Measurements from ENCODE around the gene EML3.

DNA sequence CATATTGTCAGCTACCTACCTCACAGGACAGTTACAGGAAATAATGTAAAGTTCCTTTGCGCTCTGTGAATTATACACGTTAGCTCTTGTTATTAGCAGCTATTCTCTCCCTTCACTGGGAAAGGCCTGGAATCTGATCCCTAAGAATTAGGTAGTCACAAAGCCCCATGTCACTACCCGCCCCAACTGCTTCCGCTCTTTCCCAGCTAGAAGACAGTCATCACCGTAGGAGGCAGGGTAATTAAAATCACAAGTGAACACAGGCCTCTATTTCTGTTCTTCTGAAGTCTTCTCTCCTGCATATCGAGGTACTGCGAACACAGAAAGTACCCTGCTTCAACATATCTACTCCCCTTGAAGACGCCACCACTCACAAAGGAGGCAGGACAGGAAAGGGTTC lies 53.4 kb downstream of the EML3 start:
- TF ChIP-seq, protein P1, sequence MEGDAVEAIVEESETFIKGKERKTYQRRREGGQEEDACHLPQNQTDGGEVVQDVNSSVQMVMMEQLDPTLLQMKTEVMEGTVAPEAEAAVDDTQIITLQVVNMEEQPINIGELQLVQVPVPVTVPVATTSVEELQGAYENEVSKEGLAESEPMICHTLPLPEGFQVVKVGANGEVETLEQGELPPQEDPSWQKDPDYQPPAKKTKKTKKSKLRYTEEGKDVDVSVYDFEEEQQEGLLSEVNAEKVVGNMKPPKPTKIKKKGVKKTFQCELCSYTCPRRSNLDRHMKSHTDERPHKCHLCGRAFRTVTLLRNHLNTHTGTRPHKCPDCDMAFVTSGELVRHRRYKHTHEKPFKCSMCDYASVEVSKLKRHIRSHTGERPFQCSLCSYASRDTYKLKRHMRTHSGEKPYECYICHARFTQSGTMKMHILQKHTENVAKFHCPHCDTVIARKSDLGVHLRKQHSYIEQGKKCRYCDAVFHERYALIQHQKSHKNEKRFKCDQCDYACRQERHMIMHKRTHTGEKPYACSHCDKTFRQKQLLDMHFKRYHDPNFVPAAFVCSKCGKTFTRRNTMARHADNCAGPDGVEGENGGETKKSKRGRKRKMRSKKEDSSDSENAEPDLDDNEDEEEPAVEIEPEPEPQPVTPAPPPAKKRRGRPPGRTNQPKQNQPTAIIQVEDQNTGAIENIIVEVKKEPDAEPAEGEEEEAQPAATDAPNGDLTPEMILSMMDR (IDR thresholded peaks at IDR 0.05): no peak
- no peak for TF ChIP-seq EP300 (IDR thresholded peaks at IDR 0.05)
- no peak for TF ChIP-seq POLR2A (IDR thresholded peaks at IDR 0.05)

All from ovary (tissue), 3 donors.